NCI-H82 (cell line): ENCODE results near the gene DAPK2.

Experiments
- DNase-seq: peaks from one replicate; lab custom pipeline; 2025; lab: John Stamatoyannopoulos, UW

DAPK2 gene

GRCh38 chr15:63893866-63894661, 152.2 kb downstream of the DAPK2 start:
- DNase-seq, result no peak

- no peak for DNase-seq
These were observed 153.4 kb downstream of the DAPK2 start for GRCh38 chr15:63892794-63893441.

DNA sequence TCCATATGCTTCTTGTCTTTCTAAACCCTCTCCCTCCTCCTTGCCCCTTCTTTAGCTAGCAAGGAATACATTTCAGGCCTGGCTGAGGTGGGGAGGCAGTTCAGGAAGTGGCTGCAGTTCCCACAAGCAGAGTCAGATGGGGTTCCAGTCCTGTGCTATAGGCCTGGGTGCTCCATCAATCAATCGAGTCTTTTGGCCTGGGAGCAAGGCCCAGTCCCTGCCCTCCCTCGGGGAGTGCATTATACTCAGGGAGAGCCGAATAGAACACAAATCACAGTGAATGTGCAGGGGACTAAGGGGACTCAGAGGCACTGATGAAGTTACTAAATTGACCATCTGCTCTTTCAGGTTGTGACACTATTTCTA, 154.5 kb downstream of the DAPK2 start:
- no peak for DNase-seq

GRCh38 chr15:63891079-63891767, 155.1 kb downstream of the DAPK2 start:
- peak; percentile 88 for DNase-seq

DNA sequence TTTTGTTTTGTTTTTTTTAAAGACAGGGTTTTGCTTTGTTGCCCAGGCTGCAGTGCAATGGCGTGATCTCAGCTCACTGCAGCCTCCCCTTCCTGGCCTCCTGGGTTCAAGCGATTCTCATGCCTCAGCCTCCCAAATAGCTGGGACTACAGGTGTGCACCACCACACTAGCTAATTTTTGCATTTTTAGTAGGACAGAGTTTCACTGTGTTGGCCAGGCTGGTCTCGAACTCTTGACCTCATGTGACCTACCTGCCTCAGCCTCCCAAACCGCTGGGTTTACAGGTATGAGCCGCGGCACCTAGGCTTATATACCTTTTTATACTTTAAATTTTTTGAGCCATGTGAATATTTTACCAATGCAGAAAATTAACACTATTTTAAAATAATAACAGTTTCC, 155.7 kb downstream of the DAPK2 start:
- no peak for DNase-seq

DNA sequence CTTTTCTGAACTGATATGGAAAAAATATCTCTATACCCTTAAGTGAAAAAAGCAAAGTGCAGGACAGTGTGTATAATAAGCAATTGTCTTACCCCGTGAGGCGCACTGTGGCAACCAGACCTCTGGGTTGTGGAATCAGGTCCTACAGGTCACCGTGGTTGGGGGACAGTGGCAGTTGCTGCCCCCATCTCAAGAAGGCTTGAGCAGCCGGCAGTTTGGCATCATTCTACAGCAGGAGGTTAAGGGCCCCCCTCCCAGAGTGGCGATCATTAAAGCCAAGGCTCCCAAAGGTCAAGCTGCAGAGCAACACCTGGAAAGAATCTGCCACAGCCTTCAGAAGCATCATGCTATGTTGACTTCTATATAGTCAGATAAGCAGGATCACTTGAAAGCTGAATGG, 156.5 kb downstream of the DAPK2 start:
- DNase-seq, result no peak

DNA sequence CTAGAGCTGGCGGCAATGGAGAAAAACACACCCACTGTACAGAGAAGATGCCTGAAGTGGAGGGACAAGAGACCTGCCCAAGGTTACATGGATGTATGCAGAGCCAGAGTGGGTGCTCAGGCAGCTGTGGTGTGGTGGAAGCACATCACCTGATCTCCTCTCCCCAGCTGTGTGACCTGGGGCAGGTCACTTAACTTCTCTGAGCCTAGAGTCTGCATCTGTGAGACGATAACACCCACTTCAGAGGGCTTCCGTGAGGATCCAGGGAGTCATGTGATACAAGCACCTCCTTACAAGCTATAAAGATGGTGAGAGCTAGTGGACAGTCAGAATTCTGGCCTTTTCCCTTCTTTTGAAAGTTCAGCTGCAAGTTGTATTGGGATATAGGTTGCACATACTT, 157.5 kb downstream of the DAPK2 start:
- no peak for DNase-seq

DNA sequence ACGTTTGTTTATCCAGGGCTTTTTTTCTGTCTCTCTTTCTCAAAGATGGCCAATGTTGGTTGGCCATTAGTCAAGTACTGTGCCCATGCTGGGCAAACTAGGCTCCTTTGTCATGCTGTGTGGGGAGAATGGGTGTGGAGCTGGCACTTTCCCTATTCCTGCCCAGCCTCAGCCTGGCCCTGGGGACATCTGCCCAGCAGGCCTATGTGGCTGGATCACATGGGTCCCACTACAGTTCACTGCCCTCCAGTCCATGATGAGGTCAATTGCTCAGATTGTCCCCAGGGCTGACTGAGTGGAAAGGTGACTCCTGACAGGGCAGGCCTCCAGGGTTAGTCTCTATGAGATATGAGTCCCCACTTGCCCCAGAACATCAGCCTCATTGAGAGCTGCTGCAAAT, 158.1 kb downstream of the DAPK2 start:
- DNase-seq, result no peak

- no peak for DNase-seq
These were observed 158.7 kb downstream of the DAPK2 start for GRCh38 chr15:63887630-63888029.

- no peak for DNase-seq
These were observed 161.3 kb downstream of the DAPK2 start for GRCh38 chr15:63884953-63885352.

DNA sequence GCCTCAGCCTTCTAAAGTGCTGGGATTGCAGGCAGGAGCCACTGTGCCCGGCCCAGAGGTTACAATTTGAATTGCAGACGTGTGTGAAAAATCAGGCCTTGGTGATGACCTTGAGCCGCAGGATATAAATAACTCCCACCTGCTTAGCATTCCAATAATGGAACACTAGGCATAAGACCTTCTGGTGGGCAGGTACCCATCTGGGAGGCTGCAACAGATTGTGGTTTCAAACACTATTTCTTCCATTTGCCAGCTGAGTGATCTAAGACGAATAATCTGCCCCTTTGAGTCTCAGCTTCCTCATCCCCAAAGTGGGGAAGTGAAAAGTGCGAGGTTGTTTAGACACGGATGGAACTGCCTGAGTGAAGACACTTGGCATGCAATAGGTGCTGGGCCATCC, 164.9 kb downstream of the DAPK2 start:
- DNase-seq, result no peak

GRCh38 chr15:63880744-63881143, 165.5 kb downstream of the DAPK2 start:
- no peak for DNase-seq

GRCh38 chr15:63879995-63880394, 166.3 kb downstream of the DAPK2 start:
- DNase-seq, result no peak

GRCh38 chr15:63879211-63879610, 167.1 kb downstream of the DAPK2 start:
- no peak for DNase-seq

- no peak for DNase-seq
These were observed 168.5 kb downstream of the DAPK2 start for GRCh38 chr15:63877713-63878271.

- no peak for DNase-seq
These were observed 170.1 kb downstream of the DAPK2 start for GRCh38 chr15:63876085-63876662.

DNA sequence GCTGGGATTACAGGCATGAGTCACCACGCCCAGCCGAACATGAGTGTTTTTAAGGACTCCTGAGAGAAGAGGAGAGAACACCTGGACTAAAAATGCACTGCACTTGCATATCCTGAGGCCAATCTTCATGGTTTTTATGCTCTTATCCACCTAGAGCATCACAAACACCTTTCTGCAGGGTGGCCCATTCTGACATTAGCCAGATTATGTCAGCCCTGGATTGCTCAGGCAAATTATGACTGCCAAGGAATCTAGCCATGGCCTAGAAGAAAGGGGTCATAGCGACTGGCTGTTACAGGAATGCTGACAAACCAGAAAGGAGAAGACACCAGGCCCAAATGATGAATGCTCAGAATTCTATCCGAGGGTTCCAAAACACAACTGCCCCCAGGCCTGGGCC, 171.7 kb downstream of the DAPK2 start:
- DNase-seq, result no peak

DNA sequence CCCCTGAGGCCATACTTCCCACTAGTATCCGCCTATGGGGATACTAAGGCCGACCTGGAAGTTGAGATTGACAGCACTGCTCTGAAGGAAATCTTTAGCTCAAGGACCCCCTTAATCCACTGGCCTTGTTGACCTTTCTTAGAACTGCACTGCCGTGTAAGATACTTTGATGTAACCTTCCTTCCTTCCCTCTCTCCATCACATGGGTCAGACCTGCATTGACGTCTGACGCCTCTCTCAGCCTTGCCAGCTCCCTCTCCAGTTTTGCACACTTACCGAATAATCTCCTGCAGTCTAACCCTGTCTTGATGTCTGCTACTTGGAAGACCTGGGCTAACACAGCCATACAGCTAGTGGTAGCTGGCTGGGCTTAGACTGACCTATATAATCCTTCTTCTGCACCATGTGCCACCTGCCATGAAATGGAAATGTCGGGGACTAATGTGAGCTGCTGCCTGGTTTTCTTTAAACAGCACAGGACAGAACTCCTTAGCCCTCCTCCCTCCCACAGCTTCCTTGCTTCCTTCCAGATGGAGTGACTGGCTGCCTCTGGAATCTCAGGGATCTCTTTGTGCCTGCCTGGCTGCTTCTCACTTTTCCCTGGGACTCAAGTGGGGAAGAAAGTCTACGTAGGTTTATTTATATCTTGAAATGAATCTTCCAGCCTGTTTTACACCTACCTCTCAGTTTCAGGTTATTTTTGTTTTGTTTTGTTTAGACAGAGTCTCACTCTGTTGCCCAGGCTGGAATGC, 173.3 kb downstream of the DAPK2 start:
- DNase-seq, result peak; percentile 50

- DNase-seq, result no peak
These were observed 175.6 kb downstream of the DAPK2 start for GRCh38 chr15:63870487-63871209.

GRCh38 chr15:63870043-63870394, 176.3 kb downstream of the DAPK2 start:
- DNase-seq, result no peak

- no peak for DNase-seq
These were observed 176.8 kb downstream of the DAPK2 start for GRCh38 chr15:63869371-63870042.
